CD4-positive, alpha-beta T cell treated with Interleukin-4 for 1 hour (primary cell): ENCODE data around the gene NCAPG.

Experiments
- DNase-seq, 2 donors: peaks; one replicate each; pipeline ENCODE4 v3.0.0-alpha.2; 2020 to 2022

Gene NCAPG, protein sequence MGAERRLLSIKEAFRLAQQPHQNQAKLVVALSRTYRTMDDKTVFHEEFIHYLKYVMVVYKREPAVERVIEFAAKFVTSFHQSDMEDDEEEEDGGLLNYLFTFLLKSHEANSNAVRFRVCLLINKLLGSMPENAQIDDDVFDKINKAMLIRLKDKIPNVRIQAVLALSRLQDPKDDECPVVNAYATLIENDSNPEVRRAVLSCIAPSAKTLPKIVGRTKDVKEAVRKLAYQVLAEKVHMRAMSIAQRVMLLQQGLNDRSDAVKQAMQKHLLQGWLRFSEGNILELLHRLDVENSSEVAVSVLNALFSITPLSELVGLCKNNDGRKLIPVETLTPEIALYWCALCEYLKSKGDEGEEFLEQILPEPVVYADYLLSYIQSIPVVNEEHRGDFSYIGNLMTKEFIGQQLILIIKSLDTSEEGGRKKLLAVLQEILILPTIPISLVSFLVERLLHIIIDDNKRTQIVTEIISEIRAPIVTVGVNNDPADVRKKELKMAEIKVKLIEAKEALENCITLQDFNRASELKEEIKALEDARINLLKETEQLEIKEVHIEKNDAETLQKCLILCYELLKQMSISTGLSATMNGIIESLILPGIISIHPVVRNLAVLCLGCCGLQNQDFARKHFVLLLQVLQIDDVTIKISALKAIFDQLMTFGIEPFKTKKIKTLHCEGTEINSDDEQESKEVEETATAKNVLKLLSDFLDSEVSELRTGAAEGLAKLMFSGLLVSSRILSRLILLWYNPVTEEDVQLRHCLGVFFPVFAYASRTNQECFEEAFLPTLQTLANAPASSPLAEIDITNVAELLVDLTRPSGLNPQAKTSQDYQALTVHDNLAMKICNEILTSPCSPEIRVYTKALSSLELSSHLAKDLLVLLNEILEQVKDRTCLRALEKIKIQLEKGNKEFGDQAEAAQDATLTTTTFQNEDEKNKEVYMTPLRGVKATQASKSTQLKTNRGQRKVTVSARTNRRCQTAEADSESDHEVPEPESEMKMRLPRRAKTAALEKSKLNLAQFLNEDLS

DNA sequence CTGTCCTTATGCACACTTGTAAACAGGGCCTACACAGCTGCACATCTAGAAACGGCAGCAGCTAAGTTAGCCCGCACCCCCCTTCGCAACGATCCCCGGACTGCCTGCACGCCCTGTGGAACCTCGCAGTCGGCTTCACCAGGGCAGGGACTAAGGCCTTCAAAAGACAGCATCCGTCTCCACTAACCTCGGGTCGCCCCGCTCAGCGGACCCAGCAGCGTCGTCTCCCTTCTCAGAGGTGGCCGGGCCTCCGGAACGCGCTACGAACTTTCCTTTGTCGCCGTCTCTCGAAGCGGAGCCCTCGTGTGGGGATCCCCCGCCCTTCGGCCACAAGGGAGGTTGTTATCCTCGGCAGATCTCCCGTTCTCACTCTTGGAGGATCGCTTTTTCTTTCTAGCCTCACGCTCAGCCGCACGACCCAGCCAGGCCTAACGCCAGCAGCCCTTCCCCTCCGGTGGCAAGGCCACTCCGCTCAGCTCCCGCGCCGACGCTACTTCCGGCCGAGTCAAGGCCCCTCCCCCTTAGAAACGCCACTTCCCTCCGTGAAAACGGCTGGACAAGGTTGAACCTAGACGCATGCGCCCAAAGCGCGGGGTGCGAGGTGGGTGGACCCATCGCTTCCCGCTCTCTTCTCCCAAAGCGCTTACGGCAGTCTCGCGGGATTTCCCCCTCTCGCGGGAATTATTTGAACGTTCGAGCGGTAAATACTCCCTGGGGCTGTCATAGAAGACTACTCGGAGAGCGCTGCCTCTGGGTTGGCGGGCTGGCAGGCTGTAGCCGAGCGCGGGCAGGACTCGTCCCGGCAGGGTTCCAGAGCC is at the start of gene NCAPG, which contains the start of gene DCAF16:
NCAPG (plus strand) TSS at position 720 of the 818 bp plus-strand sequence. CDS start 99 bp downstream, outside the sequence.
DCAF16 (minus strand) TSS at position 498 of the 818 bp plus-strand sequence. CDS start 6,616 bp downstream, outside the sequence.
- DNase-seq: peak; percentile 99

DNA sequence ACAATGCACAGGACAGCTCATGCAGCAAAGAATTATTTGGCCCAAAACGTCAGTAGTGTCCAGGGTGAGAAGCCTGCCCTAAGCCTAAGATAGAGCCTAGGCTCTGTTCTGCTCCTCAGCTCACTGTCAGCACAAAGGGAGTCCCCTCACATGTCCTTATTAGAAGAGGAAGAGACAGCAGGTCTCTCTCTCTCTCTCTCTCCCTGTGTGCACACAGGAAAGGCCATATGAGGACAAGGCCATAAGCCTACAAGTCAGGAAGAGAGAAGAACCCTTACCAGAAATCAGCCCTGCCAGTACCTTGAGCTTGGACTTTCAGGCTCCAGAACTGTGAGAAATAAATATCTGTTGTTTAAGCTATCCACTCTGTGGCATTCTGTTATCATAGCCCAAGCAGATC is 49.7 kb upstream of the NCAPG start:
- DNase-seq: no peak

- no peak for DNase-seq
Observed at GRCh38 chr4:17762726-17763125, 48.1 kb upstream of the NCAPG start.

- DNase-seq: no peak
Observed at GRCh38 chr4:17763416-17763815, 47.4 kb upstream of the NCAPG start.

- DNase-seq: no peak
Observed at GRCh38 chr4:17763931-17764330, 46.8 kb upstream of the NCAPG start.

- no peak for DNase-seq
Observed at GRCh38 chr4:17765514-17766286, 45.1 kb upstream of the NCAPG start.

DNA sequence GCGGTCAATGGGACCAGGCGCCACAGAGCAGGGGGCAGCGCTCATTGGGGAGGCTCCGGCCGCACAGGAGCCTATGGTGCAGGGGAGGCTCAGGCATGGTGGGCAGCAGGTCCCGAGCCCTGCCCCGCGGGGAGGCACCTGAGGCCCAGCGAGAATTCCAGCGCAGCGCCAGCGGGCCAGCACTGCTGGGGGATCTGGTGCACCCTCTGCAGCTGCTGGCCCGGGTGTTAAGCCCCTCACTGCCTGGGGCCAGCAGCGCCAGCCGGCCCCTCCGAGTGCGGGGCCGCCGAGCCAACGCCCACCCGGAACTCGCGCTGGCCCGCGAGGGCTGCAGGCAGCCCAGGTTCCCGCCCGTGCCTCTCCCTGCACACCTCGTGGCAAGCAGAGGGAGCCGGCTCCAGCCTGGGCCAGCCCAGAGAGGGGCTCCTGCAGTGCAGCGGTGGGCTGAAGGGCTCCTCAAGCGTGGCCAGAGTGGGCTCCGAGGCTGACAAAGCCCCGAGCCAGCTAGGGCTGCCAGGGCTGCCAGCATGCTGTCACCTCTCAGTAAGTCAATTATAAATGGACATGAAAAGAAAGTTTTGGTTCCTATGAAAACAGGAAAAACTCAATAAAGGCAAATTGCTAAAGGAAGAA is 43.8 kb upstream of the NCAPG start:
- DNase-seq: no peak

- no peak for DNase-seq
Observed at GRCh38 chr4:17769406-17770174, 41.2 kb upstream of the NCAPG start.

DNA sequence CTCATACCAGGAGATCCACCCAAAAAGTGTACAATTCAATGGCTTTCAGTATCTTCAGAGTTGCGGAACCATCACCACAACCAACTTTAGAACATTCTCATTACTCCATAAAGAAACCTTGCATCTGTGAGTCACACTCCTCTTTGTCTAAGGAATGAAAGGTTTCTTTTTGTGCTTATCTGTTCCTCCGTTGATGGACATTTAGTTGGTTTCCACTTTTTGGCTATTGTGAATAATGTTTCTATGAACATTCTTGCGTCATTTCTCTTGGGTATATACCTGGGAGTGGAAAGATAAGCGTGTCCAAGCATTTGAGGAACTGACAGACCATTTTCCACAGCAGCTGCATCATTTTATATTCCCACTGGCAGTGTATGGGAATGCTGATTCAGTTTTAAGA is 39.9 kb upstream of the NCAPG start:
- no peak for DNase-seq

- DNase-seq: no peak
Observed at GRCh38 chr4:17771284-17771908, 39.4 kb upstream of the NCAPG start.

GRCh38 chr4:17773135-17773698 is 37.6 kb upstream of the NCAPG start:
- DNase-seq: no peak

- DNase-seq: no peak
Observed at GRCh38 chr4:17778431-17778830, 32.3 kb upstream of the NCAPG start.

- no peak for DNase-seq
Observed at GRCh38 chr4:17780501-17781299, 30.1 kb upstream of the NCAPG start.

DNA sequence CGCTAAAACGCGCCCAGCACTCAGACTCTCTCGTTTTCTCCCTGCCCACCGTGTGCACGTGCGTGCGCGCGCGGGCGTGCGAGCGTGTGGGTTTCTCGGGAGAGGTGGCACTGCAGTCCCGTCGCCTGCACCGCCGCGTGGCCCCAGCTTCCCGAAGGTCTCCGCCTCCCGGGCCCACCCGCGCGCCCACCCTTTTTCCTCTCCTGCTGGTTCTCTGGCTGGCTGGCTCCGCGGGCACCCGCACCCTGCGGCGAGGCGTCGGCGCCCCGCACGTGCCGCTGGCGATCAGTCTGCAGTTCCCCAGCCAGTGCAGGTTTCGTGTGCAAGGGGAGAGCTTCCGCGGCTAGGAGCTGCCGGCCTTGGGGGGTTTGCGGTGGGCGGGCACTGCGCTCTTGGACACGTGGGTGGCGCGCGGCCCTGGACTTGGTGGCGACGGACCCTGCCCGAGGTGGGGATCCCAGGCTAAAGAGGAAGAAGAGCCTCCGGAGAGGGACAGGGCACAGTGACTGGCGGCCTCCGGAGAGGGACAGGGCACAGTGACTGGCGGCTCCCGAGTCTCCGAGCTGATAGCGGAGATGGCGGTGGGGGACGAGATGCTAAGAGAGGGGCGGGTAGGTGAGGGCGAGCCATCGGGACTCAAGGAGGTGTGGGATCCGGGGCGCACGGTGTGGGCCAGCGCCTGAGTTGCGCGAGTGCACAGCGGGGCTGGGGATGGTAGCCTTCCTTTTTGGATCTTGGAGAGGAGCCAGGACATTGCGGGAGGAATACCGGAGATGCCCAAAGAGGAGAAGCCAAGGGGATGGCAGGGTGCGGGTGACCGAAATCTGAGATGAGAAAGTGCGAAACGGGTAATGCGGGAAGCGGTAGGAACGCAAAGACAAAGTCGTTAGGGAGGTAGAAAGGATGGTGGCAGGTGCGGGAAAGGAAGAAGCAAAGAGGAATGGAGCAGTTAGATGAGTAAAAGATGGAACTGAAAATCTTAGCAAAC is 29.2 kb upstream of the NCAPG start, which contains the start of gene FAM184B:
FAM184B (minus strand) TSS at position 322 of the 988 bp plus-strand sequence. CDS start 322 bp downstream, outside the sequence.
- DNase-seq: no peak

- DNase-seq: no peak
Observed at GRCh38 chr4:17785858-17786257, 24.9 kb upstream of the NCAPG start.

DNA sequence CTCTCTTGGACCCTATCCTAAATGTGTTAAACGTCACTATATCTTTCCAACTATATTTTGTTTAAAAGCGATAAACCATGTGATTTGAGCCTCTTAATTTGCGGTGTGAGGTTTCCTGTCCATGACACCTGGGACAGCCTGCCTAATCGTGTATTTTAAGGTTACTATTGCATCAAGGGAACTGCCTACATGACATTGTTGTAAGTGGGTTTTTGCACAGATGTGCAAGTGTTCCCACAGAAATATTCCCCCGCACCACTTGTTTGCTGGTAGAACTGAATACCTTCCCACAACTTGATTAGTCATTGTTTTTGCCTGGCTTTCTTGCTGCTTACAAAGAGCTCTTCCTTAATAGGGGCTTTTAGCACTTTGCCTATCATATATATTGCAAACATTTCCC is 24.2 kb upstream of the NCAPG start:
- DNase-seq: no peak

GRCh38 chr4:17787315-17787714 is 23.5 kb upstream of the NCAPG start:
- DNase-seq: no peak
